GM19193 (cell line): Measurements from ENCODE around the gene SPDYE3.
"Not testable (repeated sequence)": the region's sequence is repeated elsewhere in the genome, so short reads cannot be mapped to it uniquely, and the experiment has no call there.

Experiments used
- POLR2A ChIP-seq: IDR thresholded peaks from 4 replicates; pipeline ENCODE4 v1.6.1; 2011; ENCODE audit not compliant: insufficient read depth, insufficient read length; ENCODE audit errors: extremely low read depth

SPDYE3 gene

DNA sequence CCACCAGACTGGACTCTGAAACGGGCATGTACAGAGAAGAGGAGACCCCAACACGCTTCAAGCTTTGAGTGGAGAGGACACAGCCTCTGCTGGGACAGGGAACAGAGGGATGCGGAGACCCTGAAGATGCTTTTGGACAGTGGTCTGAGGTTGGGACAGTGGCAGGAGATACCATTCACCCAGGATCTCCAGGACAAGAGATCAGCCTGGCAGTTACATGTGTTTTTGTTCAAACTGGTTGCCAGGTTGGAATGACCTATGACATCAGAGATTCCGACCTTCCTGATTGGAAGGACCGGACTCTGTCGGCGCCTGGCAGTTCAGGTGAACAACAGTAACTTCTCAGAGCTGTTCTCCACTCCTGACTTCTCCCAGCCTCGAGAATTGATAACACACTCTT lies at the start of gene SPDYE3:
SPDYE3 (plus strand) TSS at position 301 of the 400 bp plus-strand sequence. CDS start 184 bp downstream, outside the sequence.
- TF ChIP-seq POLR2A = not testable (repeated sequence)

GRCh38 chr7:100266576-100267354 lies 40.7 kb upstream of the SPDYE3 start:
- no peak for TF ChIP-seq POLR2A

- TF ChIP-seq POLR2A = no peak
Observed at GRCh38 chr7:100267648-100268047, 39.9 kb upstream of the SPDYE3 start.

- TF ChIP-seq POLR2A = peak; percentile 48
Observed at GRCh38 chr7:100271716-100272537, 35.6 kb upstream of the SPDYE3 start.

DNA sequence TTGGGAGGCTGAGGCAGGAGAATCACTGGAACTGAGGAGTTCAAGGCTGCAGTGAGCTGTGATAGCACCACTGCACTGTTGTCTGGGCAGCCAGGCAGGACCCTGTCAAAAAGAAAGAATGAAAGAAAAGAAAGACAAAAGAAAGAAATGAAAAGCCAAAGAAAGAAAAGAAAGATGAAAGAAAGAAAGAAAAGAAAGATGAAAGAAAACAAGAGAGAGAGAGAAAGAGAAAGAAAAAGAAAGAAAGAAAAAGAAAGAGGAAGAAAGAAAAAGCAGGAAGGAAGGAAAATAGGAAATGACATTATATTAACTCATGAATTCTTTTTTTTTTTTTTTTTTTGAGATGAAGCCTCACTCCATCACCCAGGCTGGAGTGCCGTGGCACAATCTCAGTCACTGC lies 32.4 kb upstream of the SPDYE3 start:
- TF ChIP-seq POLR2A = no peak

DNA sequence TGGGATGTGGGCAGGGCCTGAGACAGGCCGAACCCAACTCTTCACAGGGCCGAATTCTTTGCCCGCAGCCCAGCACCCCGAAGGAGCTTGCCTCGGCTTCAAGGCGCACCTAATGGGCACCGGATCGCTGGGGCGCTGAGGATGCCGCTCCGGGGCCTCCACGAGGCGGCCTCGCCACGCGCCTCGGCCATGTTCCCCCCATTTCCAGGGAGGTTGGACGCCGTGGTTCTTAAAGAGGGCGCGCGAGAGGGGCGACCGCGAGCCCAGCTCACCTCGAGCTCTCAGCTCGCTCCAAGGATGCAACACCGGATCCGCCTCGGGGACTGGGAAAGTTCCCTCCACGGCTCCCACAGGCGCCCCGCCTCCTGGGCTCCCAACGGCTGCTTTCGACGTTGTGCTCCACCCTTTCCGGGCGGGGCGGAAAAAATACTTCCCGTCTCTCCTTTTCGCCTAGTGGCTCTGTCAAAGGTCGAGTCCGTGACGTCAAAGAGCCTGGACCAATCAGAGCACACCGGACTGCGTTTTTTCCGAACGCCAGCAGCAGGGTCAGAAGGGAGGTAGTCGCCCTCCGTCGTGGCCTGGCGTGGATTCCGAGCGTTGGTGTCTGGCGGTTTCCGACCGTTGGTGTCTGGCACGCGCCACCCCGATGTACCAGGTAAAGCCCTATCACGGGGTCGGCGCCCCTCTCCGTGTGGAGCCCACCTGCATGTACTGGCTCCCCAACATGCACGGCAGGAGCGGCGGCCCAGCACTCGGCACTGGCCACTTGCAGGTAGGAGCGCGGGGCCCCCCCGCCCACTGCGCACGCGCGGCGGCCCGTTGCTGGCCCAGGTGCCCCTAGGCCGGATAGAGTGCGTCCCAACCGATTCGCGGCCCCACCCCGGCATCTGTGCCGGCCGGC lies 28.3 kb downstream of the SPDYE3 start:
- peak; percentile 91 for TF ChIP-seq POLR2A

GRCh38 chr7:100342765-100343164 lies 35.3 kb downstream of the SPDYE3 start:
- no peak for TF ChIP-seq POLR2A

DNA sequence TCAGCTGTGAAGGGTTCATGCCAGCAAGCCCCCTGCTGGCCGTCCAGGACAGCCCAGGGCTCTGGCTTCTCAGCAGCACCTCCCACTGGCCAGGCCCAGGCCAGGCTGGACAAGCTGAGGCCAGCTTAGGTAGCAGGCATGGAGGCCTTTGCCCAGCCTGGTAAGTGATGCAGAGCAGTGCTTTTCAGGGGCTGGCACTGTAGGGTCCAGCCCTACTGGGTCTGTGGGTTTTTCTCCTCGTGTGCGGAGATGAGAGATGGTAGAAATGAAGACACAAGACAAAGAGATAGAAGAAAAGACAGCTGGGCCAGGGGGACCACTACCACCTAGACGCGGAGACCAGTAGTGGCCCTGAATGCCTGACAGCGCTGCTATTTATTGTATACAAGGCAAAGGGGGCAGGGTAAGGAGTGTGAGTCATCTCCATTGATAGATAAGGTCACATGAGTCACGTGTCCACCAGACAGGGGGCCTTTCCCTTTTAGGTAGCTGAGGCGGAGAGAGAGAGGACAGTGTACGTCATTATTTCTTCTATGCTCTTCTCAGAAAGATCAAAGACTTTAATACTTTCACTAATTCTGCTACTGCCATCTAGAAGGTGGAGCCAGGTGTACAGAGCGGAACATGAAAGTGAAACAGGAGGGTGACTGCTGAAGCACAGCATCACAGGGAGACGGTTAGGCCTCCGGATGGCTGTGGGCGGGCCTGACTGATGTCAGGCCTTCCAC lies 37.2 kb downstream of the SPDYE3 start:
- TF ChIP-seq POLR2A = peak; percentile 29

GRCh38 chr7:100346921-100347320 lies 39.4 kb downstream of the SPDYE3 start:
- TF ChIP-seq POLR2A = no peak

DNA sequence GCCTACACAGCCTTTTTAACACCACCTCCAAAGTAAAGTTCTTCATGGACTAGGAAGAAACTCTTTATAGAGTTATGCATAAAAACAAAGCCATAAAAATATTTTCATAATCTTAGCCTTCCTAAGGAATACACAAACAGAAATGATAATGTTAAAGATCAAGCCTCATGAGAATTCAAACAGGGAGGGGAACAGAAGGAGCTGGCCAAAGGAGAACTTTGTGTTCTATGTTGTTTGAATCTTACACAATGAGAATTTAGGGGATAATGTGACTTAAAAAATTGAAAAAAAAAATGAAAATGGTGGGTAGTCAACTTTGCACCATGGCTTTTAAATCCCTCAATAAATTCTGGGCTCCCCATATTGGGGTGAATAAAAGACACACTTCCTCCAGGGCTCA lies 41.3 kb downstream of the SPDYE3 start:
- no peak for TF ChIP-seq POLR2A

GRCh38 chr7:100349757-100350156 lies 42.3 kb downstream of the SPDYE3 start:
- TF ChIP-seq POLR2A = no peak

DNA sequence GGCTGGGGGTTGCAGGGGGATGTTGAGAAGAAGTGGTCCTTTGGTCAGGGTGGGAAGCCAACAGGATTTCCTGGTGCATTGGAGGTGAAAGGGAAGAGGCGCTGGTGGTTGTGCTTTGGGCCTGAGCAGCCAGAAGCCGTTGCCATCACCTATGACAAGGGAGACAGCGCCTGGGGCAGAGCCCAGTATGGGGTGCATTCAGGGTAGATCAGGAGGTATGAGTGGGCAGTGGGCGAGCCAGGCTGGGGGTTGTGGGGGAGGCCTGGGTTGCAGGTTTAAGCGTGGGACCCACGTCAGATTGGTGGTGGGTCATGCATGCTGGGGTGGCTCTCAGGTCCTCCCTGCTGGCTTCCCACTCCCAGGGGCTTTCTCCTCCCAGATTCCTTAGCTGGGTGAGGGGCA lies 44.2 kb downstream of the SPDYE3 start:
- TF ChIP-seq POLR2A = no peak

- TF ChIP-seq POLR2A = no peak
Observed at GRCh38 chr7:100352984-100353684, 45.6 kb downstream of the SPDYE3 start.
